Measurements from ENCODE around the gene MAPKAP1.
A peak's percentile ranks its signal among the peaks of the same experiment; 100 is the strongest.

The MAPKAP1 gene

GRCh38 chr9:125603478-125604021 lies 103.5 kb downstream of the MAPKAP1 start:
- no peak for TF ChIP-seq CTCF (IDR thresholded peaks at IDR 0.05; ENCODE audit: insufficient read depth, low read depth, low read length, missing control alignments)
- no peak overlapping the region for H3K4me3 ChIP-seq (ENCODE audit: low read length)
- DNase-seq (ENCODE audit: low read depth): no peak

- no peak for DNase-seq (ENCODE audit: low read depth)
- no peak for TF ChIP-seq CTCF (IDR thresholded peaks at IDR 0.05; ENCODE audit: insufficient read depth, low read depth, low read length, missing control alignments)
- H3K4me3 ChIP-seq (ENCODE audit: low read length): no peak overlapping the region
These were observed 105.0 kb downstream of the MAPKAP1 start for GRCh38 chr9:125601961-125602360.

GRCh38 chr9:125600194-125600593 lies 106.8 kb downstream of the MAPKAP1 start:
- TF ChIP-seq CTCF (IDR thresholded peaks at IDR 0.05; ENCODE audit: insufficient read depth, low read depth, low read length, missing control alignments): no peak
- H3K4me3 ChIP-seq (ENCODE audit: low read length): no peak overlapping the region
- no peak for DNase-seq (ENCODE audit: low read depth)

GRCh38 chr9:125594223-125594610 lies 112.8 kb downstream of the MAPKAP1 start:
- DNase-seq (ENCODE audit: low read depth): no peak

GRCh38 chr9:125593581-125594222 lies 113.3 kb downstream of the MAPKAP1 start:
- peak; percentile 27 for DNase-seq (ENCODE audit: low read depth)
- H3K4me3 ChIP-seq (ENCODE audit: low read length): no peak overlapping the region
- no peak for TF ChIP-seq CTCF (IDR thresholded peaks at IDR 0.05; ENCODE audit: insufficient read depth, low read depth, low read length, missing control alignments)

More at GRCh38 chr9:125594223-125594610, 112.8 kb downstream of the MAPKAP1 start:
- no peak overlapping the region for H3K4me3 ChIP-seq (ENCODE audit: low read length)
- no peak for TF ChIP-seq CTCF (IDR thresholded peaks at IDR 0.05; ENCODE audit: insufficient read depth, low read depth, low read length, missing control alignments)

GRCh38 chr9:125591888-125592287 lies 115.1 kb downstream of the MAPKAP1 start:
- no peak for DNase-seq (ENCODE audit: low read depth)
- TF ChIP-seq CTCF (IDR thresholded peaks at IDR 0.05; ENCODE audit: insufficient read depth, low read depth, low read length, missing control alignments): no peak
- no peak overlapping the region for H3K4me3 ChIP-seq (ENCODE audit: low read length)

- no peak for TF ChIP-seq CTCF (IDR thresholded peaks at IDR 0.05; ENCODE audit: insufficient read depth, low read depth, low read length, missing control alignments)
- no peak for DNase-seq (ENCODE audit: low read depth)
- no peak overlapping the region for H3K4me3 ChIP-seq (ENCODE audit: low read length)
These were observed 115.8 kb downstream of the MAPKAP1 start for GRCh38 chr9:125591245-125591644.
